GM18517 (cell line): ENCODE measurements around the gene HBG2.
A peak's percentile ranks its signal among the peaks of the same experiment; 100 is the strongest.
"Not testable (repeated sequence)": the region's sequence is repeated elsewhere in the genome, so short reads cannot be mapped to it uniquely, and the experiment has no call there.

ENCODE experiments used
- ATAC-seq: cut with Tn5 transposase; IDR thresholded peaks from one replicate; pipeline ENCODE4 v1.9.1; 2021; ENCODE audit warnings: mild to moderate bottlenecking, moderate library complexity; ENCODE audit not compliant: unreplicated experiment

HBG2 gene

DNA sequence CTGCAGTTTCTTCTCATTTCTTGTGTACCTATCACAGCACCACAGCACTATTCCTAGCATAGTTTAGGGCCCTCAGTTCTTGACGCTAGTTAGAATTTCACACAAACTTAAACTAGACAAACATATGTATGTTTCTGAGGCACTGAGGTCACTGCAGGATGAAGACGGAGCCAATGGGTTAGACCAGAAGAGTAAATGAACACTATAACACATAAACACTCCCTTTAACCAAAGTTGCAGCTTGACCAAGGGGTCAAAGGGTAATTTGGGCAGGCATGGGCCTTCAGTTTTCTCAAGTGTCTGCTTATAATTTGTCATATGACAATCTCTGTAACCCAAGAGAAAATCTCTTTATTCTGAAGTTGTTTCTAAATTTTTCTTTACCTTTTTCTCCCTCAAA, 28.0 kb upstream of the HBG2 start:
- no peak for ATAC-seq

GRCh38 chr11:5281596-5281995, 27.0 kb upstream of the HBG2 start:
- no peak for ATAC-seq

- ATAC-seq = peak; percentile 90
Measured at GRCh38 chr11:5280582-5281102, 26.1 kb upstream of the HBG2 start.

- ATAC-seq = no peak
Measured at GRCh38 chr11:5279471-5280090, 25.0 kb upstream of the HBG2 start.

DNA sequence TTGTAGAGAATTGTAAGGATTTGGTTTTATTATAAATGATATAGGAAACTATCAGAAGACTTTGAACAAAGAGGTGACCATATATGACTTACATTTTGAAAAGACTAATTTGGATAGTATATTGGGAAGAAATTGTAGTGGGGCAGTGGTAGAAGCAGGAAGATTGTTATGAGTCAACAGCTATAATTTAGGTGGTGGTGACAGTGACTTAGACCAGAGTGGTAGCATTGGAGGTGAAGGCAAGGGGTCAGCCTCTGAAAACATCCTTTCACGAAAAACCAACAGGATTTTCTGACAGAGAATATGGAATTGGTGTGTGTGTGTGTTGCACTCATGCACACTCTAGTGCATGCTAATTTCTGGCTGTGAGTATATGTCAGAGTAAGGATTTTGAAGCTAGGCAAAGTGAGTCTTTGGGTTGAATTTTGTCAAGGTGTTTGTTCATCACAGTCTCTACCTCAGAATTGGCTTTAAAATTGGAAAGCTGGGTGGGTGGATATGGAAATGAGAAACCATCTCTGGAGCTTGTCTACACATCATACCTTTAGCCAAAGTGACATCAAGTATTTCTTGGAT, 23.3 kb upstream of the HBG2 start:
- no peak for ATAC-seq

DNA sequence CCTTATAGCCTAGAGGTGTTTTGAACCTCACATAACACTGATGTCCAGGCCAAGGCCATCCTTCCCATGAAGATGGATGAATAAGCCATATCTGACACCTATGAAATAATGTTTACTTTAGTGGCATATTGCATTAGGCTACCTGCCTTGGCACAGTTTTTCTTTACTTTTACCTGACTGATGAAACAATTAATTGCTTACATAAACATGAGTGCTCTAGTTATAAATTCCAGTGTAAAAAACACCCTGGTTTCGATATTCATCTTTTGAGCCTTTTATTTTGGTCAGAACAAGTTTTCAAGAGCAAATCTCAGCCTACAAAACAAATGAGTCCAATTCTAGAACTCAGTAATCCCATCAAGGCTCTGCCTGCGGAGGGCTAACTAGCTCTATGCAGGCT, 22.1 kb upstream of the HBG2 start:
- ATAC-seq = no peak

GRCh38 chr11:5275369-5276110, 21.0 kb upstream of the HBG2 start:
- ATAC-seq = no peak

DNA sequence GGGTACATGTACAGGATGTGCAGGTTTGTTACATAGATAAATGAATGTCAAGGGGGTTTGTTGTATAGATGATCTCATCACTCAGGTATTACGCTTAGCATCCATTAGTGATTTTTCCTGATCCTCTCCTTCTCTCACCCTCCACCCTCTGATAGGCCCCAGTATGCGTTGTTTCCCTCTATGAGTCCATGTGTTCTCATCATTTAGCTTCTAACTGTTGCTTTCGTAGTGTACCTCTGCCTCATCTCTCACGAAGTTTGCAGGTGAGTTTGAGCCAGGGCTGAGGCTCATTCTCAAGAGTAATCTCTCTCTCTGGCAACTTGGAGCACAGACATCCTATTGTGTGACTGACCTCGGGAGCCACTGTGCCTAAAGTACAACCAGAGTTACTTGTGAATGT, 19.8 kb upstream of the HBG2 start:
- no peak for ATAC-seq

DNA sequence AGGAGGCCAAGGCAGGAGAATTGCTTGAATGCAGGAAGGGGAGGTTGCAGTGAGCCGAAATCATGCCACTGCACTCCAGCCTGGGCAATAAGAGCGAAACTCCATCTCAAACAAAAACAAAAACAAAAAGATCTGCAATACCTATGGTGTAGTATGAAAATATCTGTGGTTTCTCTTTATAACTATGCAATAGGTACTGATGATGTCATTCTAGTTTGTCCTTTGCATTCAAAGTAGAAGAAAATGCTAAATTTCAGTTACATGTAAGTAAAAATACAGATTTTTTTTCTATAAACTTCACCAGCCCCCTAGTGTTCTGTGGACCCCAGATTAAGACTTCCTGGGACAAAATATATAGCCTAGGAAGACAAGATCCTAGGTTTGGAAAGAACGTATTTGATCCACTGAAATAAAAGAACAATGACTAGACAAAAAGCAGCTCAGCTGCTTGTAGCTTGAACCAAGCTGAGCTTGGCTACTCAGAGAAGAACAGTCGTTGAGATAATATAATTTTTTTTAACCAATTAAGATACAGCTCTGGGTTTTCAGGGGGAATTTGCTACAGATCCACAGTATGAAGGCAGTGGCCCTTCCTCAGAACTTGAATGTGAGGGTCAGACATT, 17.9 kb upstream of the HBG2 start:
- ATAC-seq = no peak

DNA sequence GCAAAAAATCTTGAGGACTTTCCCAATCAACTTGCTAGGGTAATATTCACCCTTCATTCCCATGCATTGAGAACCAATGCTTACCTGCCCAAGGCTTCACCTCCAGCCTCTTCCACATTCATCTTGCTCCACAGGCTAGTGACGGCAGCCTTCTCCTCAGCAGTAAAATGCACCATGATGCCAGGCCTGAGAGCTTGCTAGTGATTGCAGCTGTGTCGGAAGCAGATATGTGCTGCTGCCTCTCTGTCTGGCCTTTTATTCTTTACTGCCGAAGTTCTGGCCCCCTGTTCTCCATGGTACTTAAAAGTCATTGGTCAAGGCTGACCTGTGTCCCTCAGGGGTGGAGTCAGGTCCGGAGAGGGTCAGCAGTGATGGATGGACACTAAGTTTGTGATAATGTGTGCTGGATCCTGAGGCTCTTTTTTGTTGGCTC, 15.2 kb upstream of the HBG2 start, which contains the start of gene HBE1:
Gene HBE1 (minus strand): TSS at position 231 of the 433 bp plus-strand sequence. CDS start 55 bp downstream, at position 176.
- ATAC-seq = no peak

DNA sequence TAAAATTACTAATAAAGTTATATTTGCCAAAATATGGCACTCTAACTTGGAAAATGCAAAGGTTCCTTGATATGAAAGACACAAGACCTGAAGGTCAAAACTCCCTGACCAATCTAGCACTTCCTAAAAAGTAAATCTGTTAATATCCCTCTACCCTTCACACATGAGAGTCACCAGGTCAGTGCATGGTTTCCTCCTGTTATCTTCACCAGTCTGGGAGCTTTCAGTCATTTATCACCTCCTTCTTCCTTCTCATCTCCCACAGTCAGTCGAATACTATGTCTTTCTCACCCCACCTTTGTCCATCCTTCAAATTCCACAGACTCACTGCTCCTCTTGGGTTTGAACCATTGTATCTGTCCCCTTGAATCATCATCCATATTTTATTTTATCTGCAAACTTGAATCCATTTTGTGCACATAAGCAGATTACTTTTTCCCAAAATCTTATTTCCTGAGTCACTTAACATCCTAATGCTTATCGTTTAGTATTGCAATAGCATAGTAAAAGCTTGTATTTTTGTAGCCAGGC, 12.5 kb upstream of the HBG2 start:
- no peak for ATAC-seq

- ATAC-seq = no peak
Measured at GRCh38 chr11:5266609-5267008, 12.0 kb upstream of the HBG2 start.

GRCh38 chr11:5265832-5266231, 11.3 kb upstream of the HBG2 start:
- no peak for ATAC-seq

DNA sequence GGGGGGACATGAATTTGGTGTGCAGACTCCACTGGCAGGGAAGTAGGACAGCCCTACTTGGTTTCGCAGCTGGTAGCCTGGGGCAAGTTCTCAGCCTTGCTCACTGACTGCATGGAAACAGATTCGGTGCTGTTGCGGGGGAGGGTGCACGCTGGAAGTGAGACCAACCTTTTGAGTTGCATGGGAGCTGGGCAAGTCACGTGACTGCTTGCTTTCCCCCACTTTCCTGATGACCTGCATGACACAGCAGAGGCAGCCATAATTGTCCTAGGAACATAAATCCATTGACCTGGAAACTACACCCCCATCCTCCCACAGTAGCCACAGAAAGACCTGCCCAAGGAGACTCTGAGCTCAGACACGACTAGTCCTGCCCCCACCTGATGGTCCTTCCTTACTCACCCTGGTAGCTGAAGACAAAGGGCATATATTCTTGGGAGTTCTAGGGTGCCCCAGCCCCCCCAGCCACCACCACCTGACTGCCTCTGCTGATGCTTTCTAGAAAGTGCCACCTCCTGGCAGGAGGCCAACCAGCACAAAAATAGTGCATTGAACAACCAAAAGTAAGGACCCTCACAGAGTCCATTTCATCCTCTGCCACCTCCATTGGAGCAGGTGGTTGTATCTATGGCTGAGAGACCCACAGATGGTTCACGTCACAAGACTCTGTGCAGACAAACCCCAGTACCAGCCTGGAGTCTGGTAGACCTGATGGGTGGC, 4.1 kb upstream of the HBG2 start:
- no peak for ATAC-seq

- no peak for ATAC-seq
Measured at GRCh38 chr11:5257296-5257695, 2.7 kb upstream of the HBG2 start.

DNA sequence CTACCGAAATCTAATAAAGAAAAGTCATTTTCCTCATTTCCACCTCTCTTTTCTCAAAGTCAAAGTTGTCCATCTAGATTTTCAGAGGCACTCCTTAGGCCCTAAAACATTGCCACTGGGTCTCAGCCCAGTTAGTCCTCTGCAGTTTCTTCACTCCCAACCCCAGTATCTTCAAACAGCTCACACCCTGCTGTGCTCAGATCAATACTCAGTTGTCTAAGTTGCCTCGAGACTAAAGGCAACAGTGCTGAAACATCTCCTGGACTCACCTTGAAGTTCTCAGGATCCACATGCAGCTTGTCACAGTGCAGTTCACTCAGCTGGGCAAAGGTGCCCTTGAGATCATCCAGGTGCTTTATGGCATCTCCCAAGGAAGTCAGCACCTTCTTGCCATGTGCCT, 558 bp downstream of the HBG2 start:
- not testable (repeated sequence) for ATAC-seq

DNA sequence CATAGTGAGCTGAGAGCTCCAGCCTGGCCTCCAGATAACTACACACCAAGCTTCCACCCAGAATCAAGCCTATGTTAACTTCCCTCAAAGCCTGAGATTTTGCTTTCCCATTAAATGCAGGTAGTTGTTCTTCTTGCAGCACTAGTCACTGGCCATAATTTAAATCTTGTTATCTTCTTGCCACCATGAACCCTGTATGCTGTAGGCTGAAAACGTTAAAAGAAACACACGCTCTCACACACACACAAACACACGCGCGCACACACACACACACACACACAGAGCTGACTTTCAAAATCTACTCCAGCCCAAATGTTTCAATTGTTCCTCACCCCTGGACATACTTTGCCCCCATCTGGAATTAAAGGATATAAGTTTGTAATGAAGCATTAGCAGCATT, 1.1 kb downstream of the HBG2 start:
- not testable (repeated sequence) for ATAC-seq

- no peak for ATAC-seq
Measured at GRCh38 chr11:5252919-5253265, 1.7 kb downstream of the HBG2 start.

GRCh38 chr11:5252192-5252918, 2.2 kb downstream of the HBG2 start:
- ATAC-seq = no peak

- ATAC-seq = no peak
Measured at GRCh38 chr11:5251746-5252145, 2.8 kb downstream of the HBG2 start.
